Measurements from ENCODE around the gene CHRNG.
A peak's percentile ranks its signal among the peaks of the same experiment; 100 is the strongest.
"Not testable (repeated sequence)": the region's sequence is repeated elsewhere in the genome, so short reads cannot be mapped to it uniquely, and the experiment has no call there.

CHRNG gene

GRCh38 chr2:232542715-232543467, 3.4 kb downstream of the CHRNG start:
- DNase-seq (ENCODE audit: extremely low read depth in 1 of 2, low read depth in 1 of 2), result no peak

- DNase-seq (ENCODE audit: extremely low read depth in 1 of 2, low read depth in 1 of 2), result no peak
These were observed 4.0 kb downstream of the CHRNG start for GRCh38 chr2:232543491-232543890.

DNA sequence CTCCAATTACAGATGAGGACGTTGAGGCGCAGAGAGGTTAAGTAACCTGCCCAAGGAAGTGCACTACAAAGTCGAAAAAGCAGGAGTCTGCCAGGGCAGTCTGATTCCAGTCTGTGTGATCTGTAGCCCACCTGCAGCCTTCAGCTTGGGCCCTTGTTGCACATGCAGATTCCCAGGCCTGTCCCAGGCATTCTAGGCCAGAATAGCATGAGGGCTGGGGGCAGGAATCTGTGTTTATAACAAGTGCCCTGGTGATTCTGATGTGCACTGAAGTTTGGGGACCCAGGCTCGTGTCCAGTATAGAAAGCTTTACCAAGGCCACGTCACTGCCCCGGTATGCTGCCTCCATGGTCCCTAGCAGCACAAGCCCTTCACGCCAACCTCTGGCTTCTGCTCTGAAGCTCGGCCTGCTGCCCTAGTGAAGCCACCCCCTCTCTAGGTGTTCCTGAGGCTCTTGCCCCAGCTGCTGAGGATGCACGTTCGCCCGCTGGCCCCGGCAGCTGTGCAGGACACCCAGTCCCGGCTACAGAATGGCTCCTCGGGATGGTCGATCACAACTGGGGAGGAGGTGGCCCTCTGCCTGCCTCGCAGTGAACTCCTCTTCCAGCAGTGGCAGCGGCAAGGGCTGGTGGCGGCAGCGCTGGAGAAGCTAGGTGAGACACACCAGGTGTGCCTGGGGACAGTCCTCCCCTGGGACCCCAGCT, 4.6 kb downstream of the CHRNG start:
- DNase-seq (ENCODE audit: extremely low read depth in 1 of 2, low read depth in 1 of 2), result no peak

GRCh38 chr2:232544674-232545073, 5.2 kb downstream of the CHRNG start:
- DNase-seq (ENCODE audit: extremely low read depth in 1 of 2, low read depth in 1 of 2), result no peak

DNA sequence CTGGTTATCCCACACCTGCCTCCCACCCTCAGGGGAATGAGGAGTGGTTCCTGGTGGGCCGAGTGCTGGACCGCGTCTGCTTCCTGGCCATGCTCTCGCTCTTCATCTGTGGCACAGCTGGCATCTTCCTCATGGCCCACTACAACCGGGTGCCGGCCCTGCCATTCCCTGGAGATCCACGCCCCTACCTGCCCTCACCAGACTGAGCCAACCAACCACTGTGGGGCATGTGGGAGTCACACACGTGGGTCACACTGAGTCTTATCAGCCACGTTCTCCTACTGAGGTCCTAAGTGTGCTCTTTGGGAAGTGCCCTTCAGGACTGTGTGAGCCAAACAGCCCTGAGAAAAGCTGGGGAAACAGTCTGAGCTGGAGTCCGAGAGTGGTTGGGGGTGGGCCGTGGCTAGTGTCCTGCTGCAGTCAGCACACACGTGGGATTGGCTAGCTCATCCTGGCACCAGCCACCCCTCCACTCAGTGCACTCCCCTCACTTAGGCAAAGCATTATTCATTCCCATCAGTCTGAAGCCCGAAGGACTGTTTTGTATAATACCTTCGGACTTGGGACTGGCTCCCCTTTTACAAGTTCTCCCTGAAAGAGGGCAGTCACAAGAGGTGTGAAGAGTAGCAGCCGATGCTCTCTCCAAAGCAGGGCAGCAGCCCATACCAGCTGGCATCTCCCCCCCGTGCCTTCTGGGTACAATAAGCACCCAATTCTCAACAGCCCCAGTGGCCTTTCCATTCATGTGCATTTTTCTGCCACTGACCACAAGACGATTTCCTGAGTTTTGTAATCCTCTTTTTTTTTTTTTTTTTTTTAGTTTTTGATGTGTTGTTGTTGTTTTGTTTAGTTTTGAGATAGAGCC, 6.3 kb downstream of the CHRNG start:
- no peak for DNase-seq (ENCODE audit: extremely low read depth in 1 of 2, low read depth in 1 of 2)

- DNase-seq (ENCODE audit: extremely low read depth in 1 of 2, low read depth in 1 of 2), result no peak
These were observed 8.5 kb downstream of the CHRNG start for GRCh38 chr2:232547991-232548390.

DNA sequence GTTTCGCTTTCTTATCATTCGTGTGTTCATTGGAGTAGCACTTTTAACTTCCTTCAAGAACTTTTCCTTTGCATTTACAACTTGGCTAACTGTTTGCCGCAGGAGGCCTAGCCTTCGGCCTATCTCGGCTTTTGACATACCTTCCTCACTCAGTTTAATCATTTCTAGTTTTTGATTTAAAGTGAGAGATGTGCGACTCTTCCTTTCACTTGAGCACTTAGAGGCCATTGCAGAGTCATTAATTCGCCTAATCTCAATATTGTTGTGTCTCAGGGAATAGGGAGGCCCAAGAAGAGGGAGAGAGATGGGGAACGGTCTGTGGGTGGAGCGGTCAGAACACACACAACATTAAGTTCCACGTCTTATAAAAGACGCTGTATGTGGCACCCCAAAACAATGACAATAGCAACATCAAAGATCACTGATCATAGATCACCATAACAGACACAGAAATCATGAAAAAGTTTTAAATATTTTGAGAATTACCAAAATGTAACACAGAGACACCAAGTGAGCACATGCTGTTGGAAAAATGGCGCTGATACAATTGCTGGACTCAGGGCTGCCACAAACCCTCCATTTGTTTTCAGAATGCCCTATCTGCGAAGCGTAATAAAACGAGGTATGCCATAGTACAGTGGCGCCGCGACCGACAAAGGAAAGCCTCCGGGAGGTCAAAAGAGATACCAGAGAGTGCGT, 10.3 kb downstream of the CHRNG start:
- no peak for DNase-seq (ENCODE audit: extremely low read depth in 1 of 2, low read depth in 1 of 2)

- peak; percentile 73 to 81 for DNase-seq (ENCODE audit: extremely low read depth in 1 of 2, low read depth in 1 of 2)
These were observed 11.1 kb downstream of the CHRNG start, which contains the start of the genes EIF4E2 and TIGD1 for GRCh38 chr2:232550354-232551249. TSS of gene EIF4E2 (plus strand) at chr2:232550689. CDS start at chr2:232550725, 36 bp downstream. TSS of gene TIGD1 (minus strand) at chr2:232550557. CDS start at chr2:232549882, 675 bp downstream.

GRCh38 chr2:232551250-232551638, 11.8 kb downstream of the CHRNG start:
- no peak for DNase-seq (ENCODE audit: extremely low read depth in 1 of 2, low read depth in 1 of 2)

DNA sequence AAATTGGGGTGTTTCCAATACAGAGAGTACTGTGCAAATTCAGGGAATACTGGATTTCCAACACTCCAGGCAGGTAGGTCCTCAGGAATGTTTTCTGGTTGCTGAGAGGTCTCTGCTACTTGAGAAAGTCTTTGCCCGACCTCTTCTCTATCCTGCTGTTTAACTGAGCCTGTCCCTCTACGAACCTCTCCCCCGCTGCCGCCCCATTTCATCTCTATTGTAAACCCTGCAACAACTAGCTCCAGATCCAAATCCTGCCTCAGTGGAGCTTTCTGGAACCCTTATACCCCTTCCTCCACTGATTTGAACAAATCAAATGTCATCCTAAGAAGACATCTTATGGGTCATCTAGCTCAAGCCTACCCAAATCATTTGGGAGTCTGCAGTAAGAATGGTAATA, 12.3 kb downstream of the CHRNG start:
- no peak for DNase-seq (ENCODE audit: extremely low read depth in 1 of 2, low read depth in 1 of 2)

- DNase-seq (ENCODE audit: extremely low read depth in 1 of 2, low read depth in 1 of 2), result no peak
These were observed 16.9 kb downstream of the CHRNG start for GRCh38 chr2:232556426-232556825.

DNA sequence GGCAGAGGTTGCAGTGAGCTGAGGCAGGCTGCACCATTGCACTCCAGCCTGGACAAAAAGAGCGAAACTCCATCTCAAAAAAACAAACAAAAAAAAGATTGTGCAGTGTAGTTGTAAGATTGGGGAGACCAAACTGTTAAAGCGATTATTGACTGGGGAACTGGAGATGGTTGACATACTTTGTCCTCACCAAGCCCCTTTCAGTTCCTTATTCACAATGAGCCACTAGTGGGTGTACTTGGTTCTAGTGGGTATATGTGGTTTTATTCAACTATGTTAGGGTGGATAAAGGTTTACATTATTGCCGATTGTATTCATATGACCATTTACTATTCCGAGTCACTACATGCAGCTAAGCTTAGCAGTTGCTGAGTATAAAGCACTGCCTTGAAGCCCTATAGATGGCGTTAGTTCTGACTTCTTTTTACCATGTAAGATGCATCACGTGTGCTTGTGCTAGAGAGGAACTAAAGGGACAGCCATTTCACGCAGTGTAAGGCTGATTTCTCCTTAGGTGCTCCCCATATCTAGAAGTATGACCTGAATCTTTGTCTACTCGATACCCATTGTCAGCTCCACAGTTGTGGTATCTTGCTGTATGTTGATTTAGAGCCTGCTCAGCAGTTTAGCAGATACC, 23.1 kb downstream of the CHRNG start:
- no peak for DNase-seq (ENCODE audit: extremely low read depth in 1 of 2, low read depth in 1 of 2)

- DNase-seq (ENCODE audit: extremely low read depth in 1 of 2, low read depth in 1 of 2), result no peak
These were observed 24.1 kb downstream of the CHRNG start for GRCh38 chr2:232563580-232563979.

- no peak for DNase-seq (ENCODE audit: extremely low read depth in 1 of 2, low read depth in 1 of 2)
These were observed 28.2 kb downstream of the CHRNG start for GRCh38 chr2:232567721-232568120.

- no peak for DNase-seq (ENCODE audit: extremely low read depth in 1 of 2, low read depth in 1 of 2)
These were observed 28.7 kb downstream of the CHRNG start for GRCh38 chr2:232568161-232568560.

- no peak for DNase-seq (ENCODE audit: extremely low read depth in 1 of 2, low read depth in 1 of 2)
These were observed 30.0 kb downstream of the CHRNG start for GRCh38 chr2:232569541-232569940.

- DNase-seq (ENCODE audit: extremely low read depth in 1 of 2, low read depth in 1 of 2), result not testable (repeated sequence)
These were observed 31.0 kb downstream of the CHRNG start for GRCh38 chr2:232570481-232570880.

GRCh38 chr2:232571026-232571474, 31.6 kb downstream of the CHRNG start:
- no peak for DNase-seq (ENCODE audit: extremely low read depth in 1 of 2, low read depth in 1 of 2)

GRCh38 chr2:232573042-232573441, 33.5 kb downstream of the CHRNG start:
- DNase-seq (ENCODE audit: extremely low read depth in 1 of 2, low read depth in 1 of 2), result no peak
